PC-9 (cell line): Measurements from ENCODE around the gene SPRY1. TPM values are rescaled to one million over a fixed set of nuclear protein-coding genes. Genes with fewer than 3 reads are reported as not detected.

Source experiments
- BruUV-seq: library from RNA; stranded (reverse); fragments of 400-500 nt; replicated peaks from 2 replicates; lab custom pipeline; 2021; lab: Mats Ljungman, UMichigan
- CTCF ChIA-PET: fragments of 300-600 bp; sonication (Branson Sonifier 250); formaldehyde crosslinking; loops from one replicate; lab custom pipeline; 2022; ENCODE audit warnings: antibody characterized with exemption; lab: Charles Lee
- POLR2A ChIA-PET: fragments of 300-600 bp; sonication (Branson Sonifier 250); formaldehyde crosslinking; loops from one replicate; lab custom pipeline; 2022; ENCODE audit warnings: antibody characterized with exemption; ENCODE audit not compliant: unreplicated experiment; lab: Charles Lee
- DNase-seq, 2 experiments: peaks; one replicate each; pipeline versions ENCODE4 v3.0.0 to v3.0.0-alpha.2; 2015 to 2022; ENCODE audit warnings: mixed read lengths in 1 of 2
- H2AFZ ChIP-seq: fragments of 200-600 bp; sonication (generic); 2 replicates; pipeline ENCODE4 v1.8.1; 2017; ENCODE audit warnings: antibody characterized with exemption
- H3F3A ChIP-seq: fragments of 200-600 bp; sonication (generic); 2 replicates; pipeline ENCODE4 v1.8.1; 2017; ENCODE audit warnings: antibody characterized with exemption, mild to moderate bottlenecking, low read depth; ENCODE audit not compliant: insufficient read depth
- H3K27ac ChIP-seq: fragments of 200-600 bp; sonication (generic); 2 replicates; pipeline ENCODE4 v1.6.1; 2016; ENCODE audit warnings: mixed run types
- H3K27me3 ChIP-seq: fragments of 200-600 bp; sonication (generic); 2 replicates; pipeline ENCODE4 v1.6.1; 2016; ENCODE audit warnings: low read depth, mixed run types; ENCODE audit not compliant: insufficient read depth
- H3K36me3 ChIP-seq: fragments of 200-600 bp; sonication (generic); 2 replicates; pipeline ENCODE4 v1.6.1; 2016; ENCODE audit warnings: low read depth, mixed run types
- H3K4me1 ChIP-seq: fragments of 200-600 bp; sonication (generic); replicated peaks from 2 replicates; pipeline ENCODE4 v1.6.1; 2016; ENCODE audit warnings: mixed run types; ENCODE audit not compliant: insufficient read depth
- H3K4me2 ChIP-seq: fragments of 200-600 bp; sonication (generic); 2 replicates; pipeline ENCODE4 v1.6.1; 2017; ENCODE audit warnings: mixed run types
- H3K4me3 ChIP-seq: fragments of 200-600 bp; sonication (generic); 2 replicates; pipeline ENCODE4 v1.6.1; 2016; ENCODE audit warnings: mixed run types
- H3K79me2 ChIP-seq: fragments of 200-600 bp; sonication (generic); 2 replicates; pipeline ENCODE4 v1.6.1; 2017; ENCODE audit warnings: low read depth, mixed run types
- H3K9me2 ChIP-seq: fragments of 200-600 bp; sonication (generic); 2 replicates; pipeline ENCODE4 v1.8.1; 2017; ENCODE audit warnings: mild to moderate bottlenecking; ENCODE audit not compliant: insufficient read depth
- H3K9me3 ChIP-seq: fragments of 200-600 bp; sonication (generic); 2 replicates; pipeline ENCODE4 v1.8.1; 2016; ENCODE audit warnings: low read depth; ENCODE audit not compliant: insufficient read depth
- H4K20me1 ChIP-seq: fragments of 200-600 bp; sonication (generic); 2 replicates; pipeline ENCODE4 v1.8.1; 2017; ENCODE audit not compliant: insufficient read depth
- EZH2 ChIP-seq: fragments of 200-600 bp; sonication (generic); IDR thresholded peaks from 2 replicates; pipeline ENCODE4 v1.8.0; 2017; ENCODE audit warnings: antibody characterized with exemption, low read depth
- intact Hi-C: fragments of 100-400 bp; cut with micrococcal nuclease; formaldehyde crosslinking; loops from one replicate; pipeline ENCODE4 v1.10.0; 2022; ENCODE audit not compliant: unreplicated experiment
- total RNA-seq: library from RNA; stranded (reverse); gene quantifications from 2 replicates; pipeline ENCODE4 v1.2.3, GENCODE V29; 2021
- TF ChIP-seq, protein P1 (sequence below): fragments of 200-600 bp; sonication (generic); conservative IDR thresholded peaks from 2 replicates; pipeline ENCODE4 v1.6.1; 2017; ENCODE audit warnings: mixed run types, antibody characterized with exemption, mild to moderate bottlenecking, moderate library complexity

The SPRY1 gene
- total RNA-seq, 1 experiment from 2014 or later = 13.1 TPM

DNA sequence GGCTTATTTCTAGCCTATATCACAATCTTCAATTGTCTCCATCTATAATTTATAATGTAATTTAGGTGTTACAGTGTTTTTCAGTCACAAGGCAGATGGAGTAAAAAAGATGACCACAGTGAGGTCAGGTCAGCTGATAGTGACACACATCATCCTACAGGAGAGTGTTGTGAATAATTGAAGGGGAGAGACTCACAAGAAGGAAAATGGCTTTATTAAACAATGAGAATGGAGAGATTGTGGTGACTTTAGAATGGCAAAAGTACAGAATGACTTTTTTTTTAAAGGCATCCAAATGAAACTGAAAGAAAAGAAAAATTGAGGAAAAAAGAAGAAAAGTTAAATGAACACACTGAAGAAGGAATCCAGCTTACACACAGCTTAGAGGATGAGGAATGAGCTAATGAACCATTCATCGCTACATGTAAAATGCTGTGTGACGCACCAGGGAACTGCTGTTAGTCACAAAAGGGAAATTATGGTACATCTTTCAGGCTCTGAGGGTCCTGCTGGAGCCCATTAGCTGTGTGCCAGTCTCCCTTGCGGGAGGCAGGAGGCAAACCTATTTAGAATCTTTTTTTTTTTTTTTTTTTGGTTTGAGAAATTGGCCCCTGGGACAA is 56.6 kb downstream of the SPRY1 start:
- H3K4me1 ChIP-seq = peaks cover 26% of the 10 kb centered on the region
- H3K4me2 ChIP-seq = no peak overlapping the region
- H3K9me3 ChIP-seq = 0 out of 2 replicates have a peak, but pooled peaks cover 2% of the 10 kb centered on the region
- BruUV-seq = no TSS peak
- intact Hi-C loops = no loop called here
- H3K27me3 ChIP-seq = no peaks in the 10 kb centered on the region
- no peaks in the 10 kb centered on the region for H4K20me1 ChIP-seq
- no peak overlapping the region for H3K4me3 ChIP-seq
- TF ChIP-seq, protein P1, sequence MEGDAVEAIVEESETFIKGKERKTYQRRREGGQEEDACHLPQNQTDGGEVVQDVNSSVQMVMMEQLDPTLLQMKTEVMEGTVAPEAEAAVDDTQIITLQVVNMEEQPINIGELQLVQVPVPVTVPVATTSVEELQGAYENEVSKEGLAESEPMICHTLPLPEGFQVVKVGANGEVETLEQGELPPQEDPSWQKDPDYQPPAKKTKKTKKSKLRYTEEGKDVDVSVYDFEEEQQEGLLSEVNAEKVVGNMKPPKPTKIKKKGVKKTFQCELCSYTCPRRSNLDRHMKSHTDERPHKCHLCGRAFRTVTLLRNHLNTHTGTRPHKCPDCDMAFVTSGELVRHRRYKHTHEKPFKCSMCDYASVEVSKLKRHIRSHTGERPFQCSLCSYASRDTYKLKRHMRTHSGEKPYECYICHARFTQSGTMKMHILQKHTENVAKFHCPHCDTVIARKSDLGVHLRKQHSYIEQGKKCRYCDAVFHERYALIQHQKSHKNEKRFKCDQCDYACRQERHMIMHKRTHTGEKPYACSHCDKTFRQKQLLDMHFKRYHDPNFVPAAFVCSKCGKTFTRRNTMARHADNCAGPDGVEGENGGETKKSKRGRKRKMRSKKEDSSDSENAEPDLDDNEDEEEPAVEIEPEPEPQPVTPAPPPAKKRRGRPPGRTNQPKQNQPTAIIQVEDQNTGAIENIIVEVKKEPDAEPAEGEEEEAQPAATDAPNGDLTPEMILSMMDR = no peak
- no peak for TF ChIP-seq EZH2
- DNase-seq = no peak
- H3K79me2 ChIP-seq = no peaks in the 10 kb centered on the region
- POLR2A ChIA-PET = no interaction called here
- H3K27ac ChIP-seq = no peak overlapping the region
- no peaks in the 10 kb centered on the region for H3K9me2 ChIP-seq
- 0 out of 2 replicates have a peak, but pooled peaks cover 10% of the 10 kb centered on the region for H3F3A ChIP-seq
- H3K36me3 ChIP-seq = no peaks in the 10 kb centered on the region
- no peak overlapping the region for H2AFZ ChIP-seq
- CTCF ChIA-PET = interaction anchor here (0.6 kb wide), 1 partner anchor 25 kb away, joined by 3 read pairs; no protein-coding TSS in a partner anchor
